ENCODE data around the gene SLC35F5. TPM values are rescaled to one million over a fixed set of nuclear protein-coding genes. Genes with fewer than 3 reads are reported as not detected.

SLC35F5 gene
- total and polyA plus RNA-seq, 2 experiments from 2014 or later = 10.9 to 30.5 TPM

- no peak overlapping the region for H3K27ac ChIP-seq (ENCODE audit: low read depth)
- H3K4me2 ChIP-seq = no peak overlapping the region
- Mint-ChIP-seq H3K27ac (no peak overlapping the region), H3K36me3 (ENCODE audit: low read depth) (peaks cover 4% of the 10 kb centered on the region; the same call in 1 of the 3 replicates), H3K4me1 (peaks cover 3% of the 10 kb centered on the region; the same call in 2 of the 3 replicates), H3K4me3 (no peak overlapping the region), H3K27me3 (ENCODE audit: insufficient read depth, low read depth, poor library complexity) (peaks cover 7% of the 10 kb centered on the region), H3K9me3 (peaks cover 3% of the 10 kb centered on the region; the same call in 1 of the 3 replicates)
- no peak for TF ChIP-seq EZH2phosphoT487 (IDR thresholded peaks at IDR 0.05; ENCODE audit: unreplicated experiment)
- no peak for TF ChIP-seq CTCF (conservative IDR thresholded peaks at IDR 0.05; ENCODE audit: low read depth in 2 of 2)
- TF ChIP-seq, protein P1, sequence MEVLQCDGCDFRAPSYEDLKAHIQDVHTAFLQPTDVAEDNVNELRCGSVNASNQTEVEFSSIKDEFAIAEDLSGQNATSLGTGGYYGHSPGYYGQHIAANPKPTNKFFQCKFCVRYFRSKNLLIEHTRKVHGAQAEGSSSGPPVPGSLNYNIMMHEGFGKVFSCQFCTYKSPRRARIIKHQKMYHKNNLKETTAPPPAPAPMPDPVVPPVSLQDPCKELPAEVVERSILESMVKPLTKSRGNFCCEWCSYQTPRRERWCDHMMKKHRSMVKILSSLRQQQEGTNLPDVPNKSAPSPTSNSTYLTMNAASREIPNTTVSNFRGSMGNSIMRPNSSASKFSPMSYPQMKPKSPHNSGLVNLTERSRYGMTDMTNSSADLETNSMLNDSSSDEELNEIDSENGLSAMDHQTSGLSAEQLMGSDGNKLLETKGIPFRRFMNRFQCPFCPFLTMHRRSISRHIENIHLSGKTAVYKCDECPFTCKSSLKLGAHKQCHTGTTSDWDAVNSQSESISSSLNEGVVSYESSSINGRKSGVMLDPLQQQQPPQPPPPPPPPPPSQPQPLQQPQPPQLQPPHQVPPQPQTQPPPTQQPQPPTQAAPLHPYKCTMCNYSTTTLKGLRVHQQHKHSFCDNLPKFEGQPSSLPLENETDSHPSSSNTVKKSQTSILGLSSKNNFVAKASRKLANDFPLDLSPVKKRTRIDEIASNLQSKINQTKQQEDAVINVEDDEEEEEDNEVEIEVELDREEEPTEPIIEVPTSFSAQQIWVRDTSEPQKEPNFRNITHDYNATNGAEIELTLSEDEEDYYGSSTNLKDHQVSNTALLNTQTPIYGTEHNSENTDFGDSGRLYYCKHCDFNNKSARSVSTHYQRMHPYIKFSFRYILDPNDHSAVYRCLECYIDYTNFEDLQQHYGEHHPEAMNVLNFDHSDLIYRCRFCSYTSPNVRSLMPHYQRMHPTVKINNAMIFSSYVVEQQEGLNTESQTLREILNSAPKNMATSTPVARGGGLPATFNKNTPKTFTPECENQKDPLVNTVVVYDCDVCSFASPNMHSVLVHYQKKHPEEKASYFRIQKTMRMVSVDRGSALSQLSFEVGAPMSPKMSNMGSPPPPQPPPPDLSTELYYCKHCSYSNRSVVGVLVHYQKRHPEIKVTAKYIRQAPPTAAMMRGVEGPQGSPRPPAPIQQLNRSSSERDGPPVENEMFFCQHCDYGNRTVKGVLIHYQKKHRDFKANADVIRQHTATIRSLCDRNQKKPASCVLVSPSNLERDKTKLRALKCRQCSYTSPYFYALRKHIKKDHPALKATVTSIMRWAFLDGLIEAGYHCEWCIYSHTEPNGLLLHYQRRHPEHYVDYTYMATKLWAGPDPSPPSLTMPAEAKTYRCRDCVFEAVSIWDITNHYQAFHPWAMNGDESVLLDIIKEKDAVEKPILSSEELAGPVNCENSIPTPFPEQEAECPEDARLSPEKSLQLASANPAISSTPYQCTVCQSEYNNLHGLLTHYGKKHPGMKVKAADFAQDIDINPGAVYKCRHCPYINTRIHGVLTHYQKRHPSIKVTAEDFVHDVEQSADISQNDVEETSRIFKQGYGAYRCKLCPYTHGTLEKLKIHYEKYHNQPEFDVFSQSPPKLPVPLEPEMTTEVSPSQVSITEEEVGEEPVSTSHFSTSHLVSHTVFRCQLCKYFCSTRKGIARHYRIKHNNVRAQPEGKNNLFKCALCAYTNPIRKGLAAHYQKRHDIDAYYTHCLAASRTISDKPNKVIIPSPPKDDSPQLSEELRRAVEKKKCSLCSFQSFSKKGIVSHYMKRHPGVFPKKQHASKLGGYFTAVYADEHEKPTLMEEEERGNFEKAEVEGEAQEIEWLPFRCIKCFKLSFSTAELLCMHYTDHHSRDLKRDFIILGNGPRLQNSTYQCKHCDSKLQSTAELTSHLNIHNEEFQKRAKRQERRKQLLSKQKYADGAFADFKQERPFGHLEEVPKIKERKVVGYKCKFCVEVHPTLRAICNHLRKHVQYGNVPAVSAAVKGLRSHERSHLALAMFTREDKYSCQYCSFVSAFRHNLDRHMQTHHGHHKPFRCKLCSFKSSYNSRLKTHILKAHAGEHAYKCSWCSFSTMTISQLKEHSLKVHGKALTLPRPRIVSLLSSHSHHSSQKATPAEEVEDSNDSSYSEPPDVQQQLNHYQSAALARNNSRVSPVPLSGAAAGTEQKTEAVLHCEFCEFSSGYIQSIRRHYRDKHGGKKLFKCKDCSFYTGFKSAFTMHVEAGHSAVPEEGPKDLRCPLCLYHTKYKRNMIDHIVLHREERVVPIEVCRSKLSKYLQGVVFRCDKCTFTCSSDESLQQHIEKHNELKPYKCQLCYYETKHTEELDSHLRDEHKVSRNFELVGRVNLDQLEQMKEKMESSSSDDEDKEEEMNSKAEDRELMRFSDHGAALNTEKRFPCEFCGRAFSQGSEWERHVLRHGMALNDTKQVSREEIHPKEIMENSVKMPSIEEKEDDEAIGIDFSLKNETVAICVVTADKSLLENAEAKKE (CRISPR knock-in tag; IDR thresholded peaks at IDR 0.05) = no peak
- TF ChIP-seq NANOG (IDR thresholded peaks at IDR 0.05; ENCODE audit: borderline replicate concordance) = no peak
- TF ChIP-seq, protein P2, sequence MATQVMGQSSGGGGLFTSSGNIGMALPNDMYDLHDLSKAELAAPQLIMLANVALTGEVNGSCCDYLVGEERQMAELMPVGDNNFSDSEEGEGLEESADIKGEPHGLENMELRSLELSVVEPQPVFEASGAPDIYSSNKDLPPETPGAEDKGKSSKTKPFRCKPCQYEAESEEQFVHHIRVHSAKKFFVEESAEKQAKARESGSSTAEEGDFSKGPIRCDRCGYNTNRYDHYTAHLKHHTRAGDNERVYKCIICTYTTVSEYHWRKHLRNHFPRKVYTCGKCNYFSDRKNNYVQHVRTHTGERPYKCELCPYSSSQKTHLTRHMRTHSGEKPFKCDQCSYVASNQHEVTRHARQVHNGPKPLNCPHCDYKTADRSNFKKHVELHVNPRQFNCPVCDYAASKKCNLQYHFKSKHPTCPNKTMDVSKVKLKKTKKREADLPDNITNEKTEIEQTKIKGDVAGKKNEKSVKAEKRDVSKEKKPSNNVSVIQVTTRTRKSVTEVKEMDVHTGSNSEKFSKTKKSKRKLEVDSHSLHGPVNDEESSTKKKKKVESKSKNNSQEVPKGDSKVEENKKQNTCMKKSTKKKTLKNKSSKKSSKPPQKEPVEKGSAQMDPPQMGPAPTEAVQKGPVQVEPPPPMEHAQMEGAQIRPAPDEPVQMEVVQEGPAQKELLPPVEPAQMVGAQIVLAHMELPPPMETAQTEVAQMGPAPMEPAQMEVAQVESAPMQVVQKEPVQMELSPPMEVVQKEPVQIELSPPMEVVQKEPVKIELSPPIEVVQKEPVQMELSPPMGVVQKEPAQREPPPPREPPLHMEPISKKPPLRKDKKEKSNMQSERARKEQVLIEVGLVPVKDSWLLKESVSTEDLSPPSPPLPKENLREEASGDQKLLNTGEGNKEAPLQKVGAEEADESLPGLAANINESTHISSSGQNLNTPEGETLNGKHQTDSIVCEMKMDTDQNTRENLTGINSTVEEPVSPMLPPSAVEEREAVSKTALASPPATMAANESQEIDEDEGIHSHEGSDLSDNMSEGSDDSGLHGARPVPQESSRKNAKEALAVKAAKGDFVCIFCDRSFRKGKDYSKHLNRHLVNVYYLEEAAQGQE (IDR thresholded peaks at IDR 0.05; ENCODE audit: unreplicated experiment) = no peak
- no peak for TF ChIP-seq STAT1 (IDR thresholded peaks at IDR 0.05; ENCODE audit: unreplicated experiment)
- TF ChIP-seq EZH2 (IDR thresholded peaks at IDR 0.05; ENCODE audit: low read depth, unreplicated experiment) = no peak
- no peak for TF ChIP-seq CREB1 (CRISPR knock-in tag; IDR thresholded peaks at IDR 0.05; ENCODE audit: low read depth)
- TF ChIP-seq ETS1 (IDR thresholded peaks at IDR 0.05) = no peak
- no peak for TF ChIP-seq JUNB (IDR thresholded peaks at IDR 0.05; ENCODE audit: unreplicated experiment)
- no peak for TF ChIP-seq ZNF114 (CRISPR knock-in tag; IDR thresholded peaks at IDR 0.05)
- TF ChIP-seq ZNF331 (CRISPR knock-in tag; IDR thresholded peaks at IDR 0.05; ENCODE audit: low read depth) = no peak
- TF ChIP-seq POLR2AphosphoS5 (IDR thresholded peaks at IDR 0.05; ENCODE audit: low read depth) = no peak
- no peak overlapping the region for H3K4me3 ChIP-seq
- no peaks in the 10 kb centered on the region for H4K20me1 ChIP-seq (replicated peaks; ENCODE audit: insufficient read depth)
- H3K36me3 ChIP-seq (ENCODE audit: insufficient read depth) = no peaks in the 10 kb centered on the region
- no peaks in the 10 kb centered on the region for H3F3A ChIP-seq (replicated peaks; ENCODE audit: low read depth)
- no peak for DNase-seq (ENCODE audit: low spot score)
- no peak overlapping the region for H2AFZ ChIP-seq
- no peaks in the 10 kb centered on the region for H3K9me2 ChIP-seq (ENCODE audit: insufficient read depth)
- H3K4me1 ChIP-seq (ENCODE audit: insufficient read depth) = no peaks in the 10 kb centered on the region
- peaks cover 6% of the 10 kb centered on the region; the same call in 1 of the 2 replicates for H3K27me3 ChIP-seq (ENCODE audit: insufficient read depth)
- H3K79me2 ChIP-seq (replicated peaks; ENCODE audit: insufficient read depth) = no peaks in the 10 kb centered on the region
- ATAC-seq = no peak
These were observed 57.5 kb downstream of the SLC35F5 start for GRCh38 chr2:113698892-113699447.

Measured in GM23338 (cell line).